H1 (cell line): ENCODE results near the gene HS6ST1. TPM values are rescaled to one million over a fixed set of nuclear protein-coding genes. Genes with fewer than 3 reads are reported as not detected.

Source experiments
- CTCF ChIA-PET: fragments of 300-600 bp; sonication (Branson Sonifier 250); formaldehyde crosslinking; loops from one replicate; lab custom pipeline; 2021; ENCODE audit not compliant: partially characterized antibody; lab: Charles Lee
- POLR2A ChIA-PET: fragments of 300-600 bp; sonication (Branson Sonifier 250); formaldehyde crosslinking; loops from one replicate; lab custom pipeline; 2021; ENCODE audit warnings: inconsistent platforms; ENCODE audit not compliant: partially characterized antibody; lab: Charles Lee
- DNase-seq, 2 experiments: peaks; one replicate each; pipeline versions ENCODE4 v3.0.0 to v3.0.0-alpha.2; 2010 to 2022; ENCODE audit warnings: low spot score in 2 of 2, low read depth in 1 of 2, mixed read lengths in 1 of 2
- FAIRE-seq: peaks from 2 replicates; lab custom pipeline; 2011; peaks lifted over from hg19 to GRCh38; lab: Jason Lieb, UNC
- H2AFZ ChIP-seq: 2 replicates; pipeline ENCODE4 v1.8.1; 2012; ENCODE audit warnings: low read length, inconsistent platforms
- H2AK5ac ChIP-seq: 2 replicates; pipeline ENCODE4 v1.6.1; 2013; ENCODE audit warnings: low read depth, low read length
- H2BK120ac ChIP-seq: replicated peaks from 2 replicates; pipeline ENCODE3; 2013; ENCODE audit warnings: low read depth, low read length, inconsistent platforms
- H2BK12ac ChIP-seq: 2 replicates; pipeline ENCODE4 v1.6.1; 2013; ENCODE audit warnings: low read depth, low read length
- H2BK15ac ChIP-seq: 2 replicates; pipeline ENCODE4 v1.6.1; 2013; ENCODE audit warnings: low read length
- H2BK20ac ChIP-seq: 2 replicates; pipeline ENCODE4 v1.6.1; 2013; ENCODE audit warnings: low read length
- H2BK5ac ChIP-seq: 2 replicates; pipeline ENCODE4 v1.6.1; 2013; ENCODE audit warnings: low read depth, low read length
- H3K14ac ChIP-seq: 2 replicates; pipeline ENCODE4 v1.6.1; 2013; ENCODE audit warnings: inconsistent platforms; ENCODE audit not compliant: insufficient read length
- H3K18ac ChIP-seq: 2 replicates; pipeline ENCODE4 v1.6.1; 2013; ENCODE audit warnings: low read length; ENCODE audit errors: extremely low read depth
- H3K23ac ChIP-seq: 2 replicates; pipeline ENCODE4 v1.6.1; 2013; ENCODE audit warnings: inconsistent platforms; ENCODE audit not compliant: insufficient read length
- H3K23me2 ChIP-seq: 2 replicates; pipeline ENCODE4 v1.6.1; 2013; ENCODE audit warnings: low read depth, low read length
- H3K27ac ChIP-seq: 2 replicates; pipeline ENCODE4 v1.6.1; 2011; ENCODE audit warnings: low read depth, low read length, inconsistent platforms
- H3K27me3 ChIP-seq, 4 experiments: replicated peaks in 1 of 4; 1 replicate in 1 of 4; 2 replicates in 3 of 4; pipeline versions ENCODE4 v1.6.1 to v1.8.1; 2011 to 2013; ENCODE audit warnings: low read length in 3 of 4, mild to moderate bottlenecking in 3 of 4, inconsistent platforms in 2 of 4, mixed read lengths in 2 of 4, moderate library complexity in 1 of 4; ENCODE audit not compliant: control insufficient read depth in 3 of 4, insufficient read depth in 3 of 4; ENCODE audit errors: extremely low read depth in 1 of 4
- H3K36me3 ChIP-seq, 4 experiments: 2 replicates each; pipeline versions ENCODE4 v1.6.1 to v1.8.1; 2011 to 2013; ENCODE audit warnings: mild to moderate bottlenecking in 4 of 4, low read length in 3 of 4, moderate library complexity in 2 of 4, control low read depth in 1 of 4, inconsistent platforms in 1 of 4; ENCODE audit not compliant: insufficient read depth in 4 of 4, control insufficient read depth in 2 of 4
- H3K4ac ChIP-seq: replicated peaks from 2 replicates; pipeline ENCODE3; 2013; ENCODE audit warnings: low read length, low read depth, mixed read lengths, inconsistent platforms; ENCODE audit not compliant: insufficient read length
- H3K4me1 ChIP-seq, 4 experiments: replicated peaks in 1 of 4; 1 replicate in 1 of 4; 2 replicates in 3 of 4; pipeline versions ENCODE4 v1.6.1 to v1.8.1; 2011 to 2013; ENCODE audit warnings: low read length in 3 of 4, inconsistent platforms in 2 of 4, mixed read lengths in 1 of 4; ENCODE audit not compliant: insufficient read depth in 4 of 4, control insufficient read depth in 3 of 4
- H3K4me2 ChIP-seq, 2 experiments: 2 replicates each; pipeline versions ENCODE4 v1.6.1 to v1.8.1; 2011 to 2013; ENCODE audit warnings: low read depth in 2 of 2, low read length in 2 of 2, control low read depth in 1 of 2, inconsistent platforms in 1 of 2, mild to moderate bottlenecking in 1 of 2; ENCODE audit not compliant: insufficient read depth in 1 of 2
- H3K4me3 ChIP-seq, 4 experiments: fragments of 200-600, 300-600 bp in 1 of 4; sonication (generic), shearing (Covaris generic), sonication (Bioruptor Twin) in 1 of 4; 2 replicates each; pipeline versions ENCODE4 v1.5.1 to v1.8.1; 2011 to 2016; ENCODE audit warnings: low read length in 4 of 4, low read depth in 3 of 4, control low read depth in 2 of 4, inconsistent platforms in 2 of 4, mild to moderate bottlenecking in 2 of 4, mixed read lengths in 1 of 4, moderate library complexity in 1 of 4; ENCODE audit not compliant: insufficient read depth in 2 of 4; ENCODE audit errors: extremely low read depth in 1 of 4
- H3K56ac ChIP-seq: replicated peaks from 2 replicates; pipeline ENCODE3; 2013; ENCODE audit warnings: low read depth, mild to moderate bottlenecking, mixed read lengths, low read length, inconsistent platforms; ENCODE audit not compliant: insufficient read length
- H3K79me1 ChIP-seq: 2 replicates; pipeline ENCODE4 v1.6.1; 2013; ENCODE audit warnings: low read depth, low read length, control low read depth
- H3K79me2 ChIP-seq, 2 experiments: 2 replicates each; pipeline versions ENCODE4 v1.6.1 to v1.8.1; 2012 to 2013; ENCODE audit warnings: low read length in 2 of 2, mild to moderate bottlenecking in 2 of 2, inconsistent platforms in 1 of 2; ENCODE audit not compliant: insufficient read depth in 2 of 2, control insufficient read depth in 1 of 2
- H3K9ac ChIP-seq, 4 experiments: replicated peaks in 1 of 4; 1 replicate in 1 of 4; 2 replicates in 3 of 4; pipeline versions ENCODE4 v1.6.1 to v1.8.1; 2011 to 2013; ENCODE audit warnings: low read depth in 3 of 4, low read length in 3 of 4, control low read depth in 2 of 4, mild to moderate bottlenecking in 2 of 4, moderate library complexity in 2 of 4, inconsistent platforms in 1 of 4; ENCODE audit errors: extremely low read depth in 1 of 4
- H3K9me3 ChIP-seq, 2 experiments: 2 replicates each; pipeline versions ENCODE4 v1.6.1 to v1.8.1; 2012 to 2013; ENCODE audit warnings: mild to moderate bottlenecking in 2 of 2, moderate library complexity in 2 of 2, control low read depth in 1 of 2, inconsistent platforms in 1 of 2, low read depth in 1 of 2, low read length in 1 of 2, mixed read lengths in 1 of 2; ENCODE audit not compliant: insufficient read depth in 2 of 2
- H4K20me1 ChIP-seq, 2 experiments: replicated peaks in 1 of 2; 2 replicates each; pipeline versions ENCODE3 to v1.8.1; 2011 to 2013; ENCODE audit warnings: inconsistent platforms in 2 of 2, low read length in 2 of 2, mild to moderate bottlenecking in 1 of 2; ENCODE audit not compliant: insufficient read depth in 2 of 2, control insufficient read depth in 1 of 2
- H4K5ac ChIP-seq: 2 replicates; pipeline ENCODE4 v1.6.1; 2013; ENCODE audit warnings: low read length, low read depth, mixed read lengths, inconsistent platforms; ENCODE audit not compliant: insufficient read length
- H4K8ac ChIP-seq: 2 replicates; pipeline ENCODE4 v1.8.0; 2013; ENCODE audit warnings: mild to moderate bottlenecking, moderate library complexity, low read length, inconsistent platforms; ENCODE audit not compliant: insufficient read depth; ENCODE audit errors: extremely low read depth
- H4K91ac ChIP-seq: replicated peaks from 2 replicates; pipeline ENCODE3; 2013; ENCODE audit warnings: low read length, mixed read lengths, inconsistent platforms; ENCODE audit not compliant: insufficient read length
- CHD2 ChIP-seq: IDR thresholded peaks from 2 replicates; pipeline ENCODE4 v1.6.1; 2012; ENCODE audit warnings: low read length, improper control_type of control experiment
- CREB1 ChIP-seq: IDR thresholded peaks from 2 replicates; pipeline ENCODE4 v1.6.1; 2012; ENCODE audit warnings: inconsistent platforms
- POLR2A ChIP-seq, 2 experiments: IDR thresholded peaks; 1 replicate in 1 of 2; 2 replicates in 1 of 2; pipeline ENCODE4 v1.6.1; 2011; ENCODE audit warnings: low read depth in 2 of 2, low read length in 2 of 2, mild to moderate bottlenecking in 2 of 2; ENCODE audit errors: control extremely low read depth in 1 of 2
- RBBP5 ChIP-seq: IDR thresholded peaks from 2 replicates; pipeline ENCODE4 v1.7.1; 2012; ENCODE audit warnings: low read depth, mild to moderate bottlenecking, inconsistent platforms, low read length, moderate library complexity, borderline replicate concordance
- TEAD4 ChIP-seq: IDR thresholded peaks from 2 replicates; pipeline ENCODE4 v1.6.1; 2012; ENCODE audit warnings: low read depth, low read length, inconsistent platforms, mixed read lengths
- WGBS, 2 experiments: shearing (Covaris generic) in 1 of 2; methylation state at CpG; one replicate each; pipeline versions ENCODE4 v1.1.6 to v1.1.7; 2013 to 2015; ENCODE audit warnings: low lambda C conversion rate in 2 of 2, mixed read lengths in 2 of 2, inconsistent platforms in 1 of 2, low coverage in 1 of 2, missing lambda C conversion rate in 1 of 2; ENCODE audit not compliant: insufficient replicate concordance in 2 of 2, insufficient coverage in 1 of 2, insufficient read length in 1 of 2; ENCODE audit errors: extremely low coverage in 1 of 2, missing lambda C conversion rate in 1 of 2; 5-methylcytosine and 5-hydroxymethylcytosine counted together
- polyA plus RNA-seq, 7 experiments: library from polyadenylated mRNA; depleted of rRNA in 3 of 7; stranded (reverse) in 5 of 7; unstranded in 2 of 7; fragments of >200 nt in 5 of 7; fragments of 200-250 nt in 2 of 7; gene quantifications; 1 replicate in 5 of 7; 2 replicates in 1 of 7; 4 replicates in 1 of 7; pipeline versions ENCODE4 v1.2.1 to v1.2.3, GENCODE V29; 2011 to 2013; ENCODE audit warnings: missing spikeins in 2 of 7, mixed read lengths in 2 of 7
- total RNA-seq: library from RNA; stranded (reverse); fragmentation: NEBNext Ultra II Directional; extraction: Animal tissue kit (Norgen Biotek cat#: 25700); gene quantifications from 2 replicates; pipeline ENCODE4 v1.2.1, GENCODE V29; 2021

HS6ST1 gene
- total and polyA plus RNA-seq, 2 of the 8 experiments (the other 6 are each of a cell fraction or from before 2014, with no cell fraction given), result 37.4 to 74.6 TPM

DNA sequence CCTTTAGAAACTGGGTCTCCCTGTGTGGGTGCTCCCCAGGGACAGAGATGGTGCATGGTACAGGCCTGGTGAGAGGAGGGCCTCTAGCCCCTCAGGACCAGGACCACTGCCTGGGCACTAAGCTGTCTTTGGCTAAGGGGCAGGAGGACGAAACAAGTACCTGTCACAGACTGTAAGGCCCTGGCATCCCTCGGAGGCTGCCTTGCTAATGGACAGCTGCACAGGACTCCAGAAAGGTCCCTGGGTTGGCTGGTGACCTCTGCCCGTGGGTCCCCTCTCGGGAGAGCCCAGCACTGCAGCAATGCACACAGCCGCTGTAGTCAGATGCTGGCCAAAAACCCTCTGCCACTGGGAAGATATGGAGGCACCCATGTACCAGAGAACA lies 14.3 kb downstream of the HS6ST1 start:
- H2BK15ac ChIP-seq, result no peak overlapping the region
- H3K14ac ChIP-seq, result no peak overlapping the region
- H2AK5ac ChIP-seq, result peak overlapping the region; percentile 85; the same call in 1 of the 2 replicates
- no peak overlapping the region for H3K27ac ChIP-seq
- peaks cover 36 to 100% of the 10 kb centered on the region in 2 experiments for H3K79me2 ChIP-seq
- peaks cover 0 to 3% (median 0%) of the 10 kb centered on the region in 4 experiments; a peak in 2 of 8 replicates for H3K36me3 ChIP-seq
- H4K91ac ChIP-seq, result no peak overlapping the region
- H3K18ac ChIP-seq, result no peak overlapping the region; the same call in 1 of the 2 replicates
- H2BK120ac ChIP-seq, result no peak overlapping the region
- peaks cover 69% of the 10 kb centered on the region for H3K79me1 ChIP-seq
- no peak overlapping the region for H2BK20ac ChIP-seq
- H3K56ac ChIP-seq, result no peak overlapping the region
- no peak overlapping the region for H3K4me3 ChIP-seq
- no peak overlapping the region for H4K5ac ChIP-seq
- H2BK12ac ChIP-seq, result no peak overlapping the region
- H4K8ac ChIP-seq, result no peak overlapping the region
- DNase-seq, result no peak
- no peaks in the 10 kb centered on the region for H3K23me2 ChIP-seq
- peaks cover 75 to 84% of the 10 kb centered on the region in 2 experiments for H4K20me1 ChIP-seq
- no peak overlapping the region for H3K4ac ChIP-seq
- no peak overlapping the region for H3K9ac ChIP-seq
- WGBS, 2 experiments, result 94% methylated on average over 5 of the region's 5 CpGs; no CpG with 5 or more reads in 1 of the 2 experiments
- peak overlapping the region in 1 of 2 experiments; percentile 50; a peak in 1 of 4 replicates for H3K4me2 ChIP-seq
- no peak overlapping the region for H2AFZ ChIP-seq
- no peaks in the 10 kb centered on the region for H3K27me3 ChIP-seq
- peaks cover 0 to 48% (median 25%) of the 10 kb centered on the region in 4 experiments; a peak in 6 of 7 replicates for H3K4me1 ChIP-seq
- CTCF ChIA-PET, result interaction anchor here (0.6 to 3.2 kb wide), 6 partner anchors 12 to 44 kb away, joined by 3 to 17 read pairs (median 6); no protein-coding TSS in a partner anchor
- H2BK5ac ChIP-seq, result peak overlapping the region; percentile 27; the same call in 1 of the 2 replicates
- no peak overlapping the region for H3K23ac ChIP-seq
- POLR2A ChIA-PET, result no interaction called here
- FAIRE-seq, result no peak
- no peaks in the 10 kb centered on the region for H3K9me3 ChIP-seq
- TF ChIP-seq CREB1 (no peak), POLR2A (IDR thresholded peaks at IDR 0.05; ENCODE audit: control extremely low read depth in 1 of 2, low read depth in 2 of 2, low read length in 2 of 2) (no peak), CHD2 (no peak), TEAD4 (no peak), RBBP5 (no peak)
